NCI-H2196 treated with DMSO at 0.1 percent for 48 hours (cell line): ENCODE measurements around the gene SKI.

Experiments
- DNase-seq: peaks from one replicate; lab custom pipeline; 2025; ENCODE audit not compliant: unreplicated experiment; lab: John Stamatoyannopoulos, UW

Gene SKI

GRCh38 chr1:2228157-2228594, at the start of gene SKI:
Gene SKI, plus strand, starts transcription at chr1:2228319. Its CDS starts 448 bp downstream, at chr1:2228767.
- no peak for DNase-seq

GRCh38 chr1:2178875-2179274, 49.2 kb upstream of the SKI start:
- no peak for DNase-seq

- DNase-seq, result no peak
Measured at GRCh38 chr1:2179283-2180013, 48.7 kb upstream of the SKI start.

GRCh38 chr1:2180297-2181245, 47.5 kb upstream of the SKI start:
- no peak for DNase-seq

GRCh38 chr1:2181271-2181670, 46.8 kb upstream of the SKI start:
- DNase-seq, result no peak

- DNase-seq, result no peak
Measured at GRCh38 chr1:2181752-2182151, 46.4 kb upstream of the SKI start.

GRCh38 chr1:2182376-2182775, 45.7 kb upstream of the SKI start:
- DNase-seq, result no peak

- DNase-seq, result no peak
Measured at GRCh38 chr1:2183937-2184334, 44.2 kb upstream of the SKI start.

GRCh38 chr1:2184531-2184930, 43.6 kb upstream of the SKI start:
- DNase-seq, result no peak

- DNase-seq, result no peak
Measured at GRCh38 chr1:2184934-2185333, 43.2 kb upstream of the SKI start.

- no peak for DNase-seq
Measured at GRCh38 chr1:2185880-2186855, 42.0 kb upstream of the SKI start.

- DNase-seq, result no peak
Measured at GRCh38 chr1:2186901-2187300, 41.2 kb upstream of the SKI start.

- DNase-seq, result no peak
Measured at GRCh38 chr1:2187619-2188018, 40.5 kb upstream of the SKI start.

GRCh38 chr1:2188336-2188735, 39.8 kb upstream of the SKI start:
- no peak for DNase-seq

- peak; percentile 95 for DNase-seq
Measured at GRCh38 chr1:2189459-2190425, 38.4 kb upstream of the SKI start.

GRCh38 chr1:2190491-2190976, 37.6 kb upstream of the SKI start:
- no peak for DNase-seq

GRCh38 chr1:2192031-2192995, 35.8 kb upstream of the SKI start:
- no peak for DNase-seq

GRCh38 chr1:2193514-2194281, 34.4 kb upstream of the SKI start:
- DNase-seq, result no peak
